Measurements from ENCODE around the gene PRR33. TPM values are rescaled to one million over a fixed set of nuclear protein-coding genes. Genes with fewer than 3 reads are reported as not detected.

Gene PRR33
- polyA plus RNA-seq, 1 donor: 0.08 TPM

DNA sequence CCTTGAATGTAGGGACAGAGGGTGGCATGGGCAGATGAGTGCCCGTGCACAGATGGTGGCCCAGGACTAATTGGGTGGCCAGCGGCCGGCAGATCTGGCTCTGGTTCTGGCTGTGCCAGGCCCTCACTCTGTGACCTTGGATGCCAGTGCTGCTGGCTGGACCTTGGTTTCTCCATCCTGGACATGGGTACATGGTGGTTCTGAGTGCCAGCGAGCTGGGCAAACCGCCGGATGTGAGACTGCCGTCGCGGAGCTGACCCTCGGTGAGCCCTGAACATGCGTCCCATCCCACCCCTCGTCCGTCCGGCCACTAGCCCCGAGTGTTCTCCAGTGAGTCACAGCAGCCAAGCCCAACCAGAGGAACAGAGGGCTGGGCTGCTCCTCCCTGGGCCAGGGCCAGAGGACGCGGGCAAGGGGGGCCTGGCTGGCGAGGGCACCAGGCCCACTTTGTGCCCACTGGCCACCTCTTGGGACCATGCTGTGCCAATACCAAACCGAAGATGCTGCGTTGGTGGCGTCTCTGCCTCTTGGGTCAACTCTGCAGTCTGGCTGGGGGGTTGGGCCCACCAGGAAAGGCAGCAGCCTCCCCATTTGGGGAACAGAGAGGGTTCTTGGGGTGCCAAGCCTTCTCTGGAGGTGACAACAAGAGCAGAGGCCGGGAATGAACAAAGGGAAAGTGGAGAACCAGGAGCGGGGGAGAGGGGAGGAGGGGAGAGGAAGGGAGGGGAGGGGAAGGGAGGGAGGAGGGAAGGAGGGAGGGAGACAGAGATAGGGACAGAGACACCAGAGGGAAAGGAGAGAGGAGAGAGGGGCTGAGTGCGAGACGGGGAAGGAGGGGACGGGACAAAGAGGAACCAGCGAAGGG, 28.1 kb downstream of the PRR33 start:
- peak; percentile 79 for DNase-seq

DNA sequence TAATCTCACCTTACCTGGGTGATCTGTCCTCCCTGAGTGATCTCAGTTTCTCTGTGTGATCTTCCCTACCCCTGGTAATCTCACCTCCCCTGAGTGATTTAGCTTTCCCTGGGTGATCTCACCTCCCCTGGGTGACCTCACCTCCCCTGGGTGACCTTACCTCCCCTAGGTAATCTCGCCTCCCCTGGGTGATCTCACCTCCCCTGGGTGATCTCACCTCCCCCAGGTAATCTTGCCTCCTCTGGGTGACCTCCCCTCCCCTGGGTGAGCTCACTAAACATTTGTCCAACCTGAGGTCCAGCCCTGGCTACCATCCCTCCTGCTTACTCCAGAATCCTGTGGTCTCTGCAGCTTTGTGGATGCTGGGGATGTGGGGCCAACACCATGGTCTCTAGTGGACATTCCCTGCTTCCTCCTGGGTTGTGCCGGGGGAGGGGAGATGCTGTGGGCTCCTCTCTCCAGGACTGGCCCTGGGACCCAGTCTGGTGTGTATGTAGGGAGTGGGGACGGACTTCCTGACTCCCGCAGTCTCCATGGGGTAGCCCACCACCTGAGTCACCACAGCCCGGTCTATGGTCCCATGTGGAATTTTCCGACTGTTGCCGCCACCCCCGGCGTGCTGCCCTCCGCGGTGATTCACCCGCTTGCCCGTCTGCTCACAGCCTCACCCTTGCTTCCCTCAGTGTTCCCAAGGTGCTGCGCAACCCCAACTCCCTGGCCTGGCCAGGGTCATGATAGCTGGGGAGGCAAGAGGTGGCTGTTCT, 28.9 kb downstream of the PRR33 start:
- no peak for DNase-seq

DNA sequence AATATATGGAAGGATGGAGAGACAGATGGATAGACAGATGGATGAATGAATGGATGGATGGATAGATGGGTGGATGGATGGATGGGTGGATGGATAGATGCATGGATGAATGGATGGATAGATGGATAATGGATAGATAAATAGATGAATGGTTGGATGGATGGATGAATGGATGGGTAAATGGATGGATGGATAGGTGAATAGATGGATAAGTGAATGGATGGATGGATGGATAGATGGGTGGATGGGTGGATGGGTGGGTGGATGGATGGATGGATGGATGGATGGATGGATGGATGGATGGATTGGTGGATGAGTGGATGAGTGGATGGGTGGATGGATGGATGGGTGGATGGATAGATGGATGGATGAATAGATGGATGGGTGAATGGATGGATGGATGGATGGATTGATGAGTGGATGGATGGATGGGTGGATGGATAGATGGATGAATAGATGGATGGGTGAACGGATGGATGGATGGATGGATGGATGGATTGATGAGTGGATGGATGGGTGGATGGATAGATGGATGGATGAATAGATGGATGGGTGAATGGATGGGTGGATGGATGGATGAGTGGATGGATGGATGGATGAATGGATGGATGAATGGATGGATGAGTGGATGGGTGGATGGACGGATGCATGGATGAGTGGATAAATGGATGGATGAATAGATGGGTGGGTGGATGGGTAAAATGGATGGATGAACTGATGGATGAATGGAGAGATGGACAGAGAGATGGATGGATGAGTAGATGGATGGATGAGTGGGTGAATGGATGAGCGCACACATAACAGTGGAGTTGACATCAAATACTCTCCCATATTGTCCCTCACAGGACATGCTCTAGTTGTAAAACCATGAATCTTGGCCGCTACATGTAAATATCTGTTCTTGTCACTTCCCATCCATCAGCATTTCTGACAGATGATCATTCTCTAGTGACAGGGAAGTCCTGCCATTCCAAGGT, 30.0 kb downstream of the PRR33 start:
- DNase-seq: no peak

DNA sequence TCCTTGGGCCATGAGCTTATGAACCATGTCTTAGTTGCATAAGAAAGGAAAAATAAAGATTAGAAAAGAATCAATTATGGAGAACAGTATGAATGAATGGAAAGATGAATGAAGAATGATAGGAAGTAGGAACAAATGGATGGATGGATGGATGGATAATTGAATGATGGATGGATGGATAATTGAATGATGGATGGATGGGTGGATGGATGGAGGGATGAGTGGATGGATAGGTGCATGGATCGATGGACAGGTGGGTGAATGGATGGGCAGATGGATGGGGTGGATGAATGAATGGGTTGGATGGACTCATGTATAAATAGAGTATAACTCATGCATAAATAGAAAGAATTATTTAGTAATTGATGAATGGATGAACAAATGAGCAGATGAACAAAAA, 31.6 kb downstream of the PRR33 start:
- DNase-seq: no peak

DNA sequence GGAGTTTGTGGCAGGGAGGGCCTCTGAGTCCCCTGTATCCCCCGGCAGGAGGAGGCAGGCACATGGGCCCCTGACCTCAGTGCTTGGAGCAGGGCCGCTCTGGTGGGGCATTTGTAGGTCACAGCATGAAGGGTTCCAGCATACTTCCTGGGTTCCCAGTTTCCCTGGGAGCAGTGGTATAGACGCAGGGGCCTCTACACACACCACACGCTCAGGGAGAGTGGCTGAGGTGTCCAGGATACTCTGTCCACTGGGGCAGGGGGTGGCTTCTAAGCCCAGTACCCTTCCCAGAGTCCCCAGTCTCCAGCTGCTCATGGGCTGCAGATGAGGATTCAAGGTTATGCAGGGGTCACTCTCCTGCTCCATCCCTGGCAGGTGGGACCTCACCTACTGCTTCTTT, 32.7 kb downstream of the PRR33 start:
- DNase-seq: no peak

DNA sequence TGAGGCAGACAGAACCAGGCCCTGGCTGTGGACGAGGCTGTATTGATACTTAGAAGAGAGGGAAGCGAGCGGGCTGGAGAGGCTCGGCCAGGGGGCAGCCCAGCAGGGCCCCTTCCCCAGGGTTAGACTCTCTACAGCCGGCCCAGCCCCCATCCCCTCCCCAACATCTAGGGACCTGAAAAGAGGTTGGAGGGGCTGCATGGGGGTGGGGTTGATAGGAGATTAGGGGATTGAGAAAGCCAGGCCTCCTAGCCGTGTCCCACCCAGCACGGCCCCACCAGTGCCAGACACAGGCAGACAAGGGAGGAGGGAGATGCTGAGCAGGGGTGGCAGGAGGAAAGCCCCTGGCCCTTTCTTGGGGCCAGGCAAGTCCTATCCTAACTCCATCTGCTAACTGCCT, 33.1 kb downstream of the PRR33 start:
- DNase-seq: no peak

DNA sequence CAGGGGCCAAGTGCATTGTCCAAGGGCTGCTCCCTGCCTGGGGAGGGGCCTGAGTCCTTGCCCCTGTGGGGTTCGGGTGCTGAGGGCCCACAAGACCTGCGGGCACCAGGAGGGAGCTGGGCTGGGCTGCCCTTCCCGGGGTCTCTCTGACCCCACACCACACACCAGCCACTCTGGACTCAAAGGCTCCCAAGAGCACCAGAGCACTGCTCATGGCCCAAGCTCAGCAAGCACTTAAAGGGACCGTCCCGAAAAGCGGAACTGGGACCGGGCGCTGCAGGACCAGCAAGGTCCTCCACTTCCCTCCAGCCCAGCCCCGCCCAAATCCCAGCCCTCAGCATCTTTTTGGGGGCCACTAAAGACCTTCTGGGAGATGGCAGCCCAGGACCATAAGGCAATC, 33.5 kb downstream of the PRR33 start:
- no peak for DNase-seq

DNA sequence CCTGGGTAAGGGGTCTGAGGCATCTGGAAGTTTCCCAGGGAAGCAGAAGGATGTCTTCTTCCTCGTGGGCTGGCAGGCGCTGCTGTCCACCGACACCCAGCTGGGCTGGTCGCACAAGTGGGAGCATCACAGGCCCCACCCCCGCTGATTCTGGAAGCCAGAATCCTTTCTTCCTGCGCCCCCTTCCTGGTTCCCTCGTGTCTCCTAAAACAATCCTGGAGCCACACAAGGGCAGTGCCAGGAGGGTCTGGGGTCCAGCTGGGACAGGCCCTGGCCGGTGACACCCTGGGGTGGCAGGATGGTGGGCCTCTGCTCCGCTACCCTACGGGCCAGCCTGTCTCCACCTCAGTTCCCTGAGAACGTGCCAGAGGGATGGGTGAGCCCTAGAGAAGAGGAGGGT, 34.6 kb downstream of the PRR33 start:
- no peak for DNase-seq

DNA sequence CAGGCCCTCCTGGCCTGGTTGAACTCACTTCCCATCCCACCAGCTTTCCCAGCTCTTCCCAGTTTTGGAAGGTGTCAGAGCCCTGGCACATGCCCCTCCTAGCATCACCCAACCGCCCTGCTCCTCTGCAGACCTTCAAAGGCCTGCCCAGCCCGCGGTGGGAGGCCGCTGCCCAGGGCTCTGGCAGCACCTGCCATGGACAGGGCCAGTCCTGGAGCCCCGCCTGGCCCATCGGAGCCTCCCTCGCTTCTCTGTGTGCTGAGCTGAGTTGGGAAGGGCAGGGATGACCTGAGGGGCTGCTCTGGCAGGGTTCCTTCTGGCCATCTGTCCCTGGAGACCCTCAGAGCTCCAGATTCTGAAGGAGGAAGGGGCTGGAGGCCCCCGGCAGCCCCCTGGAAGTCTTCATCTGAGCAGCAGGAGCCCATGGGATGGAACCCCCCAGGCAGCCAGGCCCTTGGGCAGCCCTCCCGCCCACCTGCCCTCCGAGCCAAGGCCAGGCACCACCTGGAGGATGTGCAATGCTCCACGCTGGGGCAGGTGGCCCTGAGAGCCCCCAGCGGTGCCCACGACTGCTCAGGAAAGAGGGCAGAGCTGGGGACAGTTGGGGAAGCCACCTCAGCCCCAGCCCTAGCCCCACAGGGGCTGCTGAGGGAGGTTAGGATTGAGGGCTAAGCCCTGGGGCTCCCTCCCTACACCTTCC, 35.2 kb downstream of the PRR33 start:
- DNase-seq: no peak

DNA sequence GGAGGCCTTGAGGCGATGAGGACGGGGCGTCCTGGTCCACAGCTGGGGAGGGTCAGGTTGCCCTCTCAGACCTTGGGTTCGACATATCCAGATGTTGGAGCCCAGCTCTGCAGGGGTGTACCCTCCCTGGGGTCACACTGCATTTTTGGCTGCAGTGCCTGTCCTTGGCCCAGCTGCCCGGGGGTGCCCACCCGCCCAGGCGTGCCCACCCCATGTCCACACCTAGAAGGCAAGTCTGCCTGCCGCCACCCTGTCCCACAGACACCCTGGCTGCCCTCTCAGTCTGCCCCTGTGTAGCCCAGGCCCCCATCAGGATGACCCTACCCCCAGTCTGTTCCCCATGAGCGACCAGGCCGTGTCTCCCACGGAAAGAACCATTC, 35.8 kb downstream of the PRR33 start:
- no peak for DNase-seq

DNA sequence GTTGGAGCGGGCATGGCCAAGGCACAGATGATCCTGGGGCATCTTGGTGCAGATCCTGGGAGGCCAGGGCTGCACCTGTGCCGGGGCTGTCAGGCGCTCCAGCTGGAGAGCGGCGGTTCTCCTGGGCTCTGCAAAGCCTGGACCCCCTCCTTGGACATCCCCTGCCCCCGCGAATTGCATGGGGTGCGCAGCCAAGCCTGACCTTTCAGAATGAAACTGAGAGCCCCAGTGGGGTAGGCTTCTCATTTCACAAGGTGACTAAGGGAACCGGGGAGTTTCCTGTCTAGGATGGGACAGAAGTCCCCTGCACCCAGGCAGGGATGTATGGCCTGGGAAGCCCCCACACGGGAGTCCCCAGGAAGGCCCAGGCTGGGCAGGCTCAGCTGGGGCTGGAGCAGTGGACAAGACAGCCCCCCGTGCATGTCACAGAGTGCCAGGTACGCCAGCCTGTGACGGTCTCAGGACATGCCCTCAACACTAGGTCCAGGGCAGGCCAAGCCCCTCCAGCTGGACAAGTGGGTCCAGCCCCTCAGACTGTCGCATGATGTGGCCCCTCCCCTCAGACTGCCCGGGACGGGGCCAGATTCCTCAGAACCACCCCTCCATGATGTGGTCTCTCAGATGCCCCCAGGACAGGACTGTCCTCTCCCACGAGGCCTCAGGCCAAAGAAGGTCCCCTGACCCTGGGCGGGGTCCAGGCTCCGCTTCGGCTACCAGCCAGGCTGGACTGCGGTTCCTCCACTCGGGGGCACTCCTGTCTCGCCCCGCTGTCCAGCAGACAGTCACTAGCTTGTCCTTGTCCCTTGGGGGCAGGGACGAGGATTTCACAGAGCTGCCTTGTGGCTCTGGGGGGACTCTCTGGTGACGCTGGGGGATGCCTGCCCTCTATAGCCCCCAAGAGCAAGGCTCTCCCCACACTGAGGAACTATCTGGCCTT, 36.5 kb downstream of the PRR33 start:
- no peak for DNase-seq

DNA sequence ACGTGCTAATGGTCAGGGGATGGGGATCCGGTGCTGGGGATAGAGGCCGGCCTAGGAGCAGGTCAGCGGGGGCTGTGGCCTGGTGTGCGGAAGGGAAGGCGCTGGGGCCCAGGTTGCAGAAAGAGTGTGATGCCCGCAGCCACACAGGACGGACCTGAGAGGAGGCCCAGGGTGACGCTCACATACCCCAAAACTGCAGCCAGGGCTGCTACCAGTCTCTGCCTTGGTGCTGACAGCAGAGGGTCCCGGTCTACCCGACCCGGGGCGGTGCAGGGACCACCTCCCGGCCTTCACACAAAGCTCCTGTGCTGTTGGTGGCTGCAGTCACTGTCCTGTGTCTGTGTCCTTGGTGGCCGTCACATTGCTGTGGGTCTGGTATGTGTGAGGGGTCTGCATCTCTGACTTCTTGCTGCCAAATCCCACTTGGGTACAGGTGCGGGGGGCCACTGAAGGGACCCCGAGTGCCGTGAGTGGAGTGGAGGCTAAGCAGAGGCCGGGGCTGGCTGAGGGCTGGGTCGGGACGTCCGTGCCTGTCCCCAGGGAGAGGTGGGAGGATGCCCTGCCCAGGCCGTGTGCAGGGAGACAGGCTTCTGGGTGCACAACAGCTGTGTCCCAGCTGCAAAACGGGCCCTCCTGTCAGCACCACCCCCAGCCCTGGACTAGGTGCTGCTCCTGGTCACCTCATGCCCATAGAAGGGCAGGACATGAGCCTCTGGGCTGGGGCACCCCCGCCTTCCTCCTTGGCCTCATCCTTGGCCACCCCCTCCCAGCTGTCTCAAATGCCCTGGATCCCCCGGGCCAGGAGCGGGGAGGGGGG, 37.4 kb downstream of the PRR33 start:
- no peak for DNase-seq

DNA sequence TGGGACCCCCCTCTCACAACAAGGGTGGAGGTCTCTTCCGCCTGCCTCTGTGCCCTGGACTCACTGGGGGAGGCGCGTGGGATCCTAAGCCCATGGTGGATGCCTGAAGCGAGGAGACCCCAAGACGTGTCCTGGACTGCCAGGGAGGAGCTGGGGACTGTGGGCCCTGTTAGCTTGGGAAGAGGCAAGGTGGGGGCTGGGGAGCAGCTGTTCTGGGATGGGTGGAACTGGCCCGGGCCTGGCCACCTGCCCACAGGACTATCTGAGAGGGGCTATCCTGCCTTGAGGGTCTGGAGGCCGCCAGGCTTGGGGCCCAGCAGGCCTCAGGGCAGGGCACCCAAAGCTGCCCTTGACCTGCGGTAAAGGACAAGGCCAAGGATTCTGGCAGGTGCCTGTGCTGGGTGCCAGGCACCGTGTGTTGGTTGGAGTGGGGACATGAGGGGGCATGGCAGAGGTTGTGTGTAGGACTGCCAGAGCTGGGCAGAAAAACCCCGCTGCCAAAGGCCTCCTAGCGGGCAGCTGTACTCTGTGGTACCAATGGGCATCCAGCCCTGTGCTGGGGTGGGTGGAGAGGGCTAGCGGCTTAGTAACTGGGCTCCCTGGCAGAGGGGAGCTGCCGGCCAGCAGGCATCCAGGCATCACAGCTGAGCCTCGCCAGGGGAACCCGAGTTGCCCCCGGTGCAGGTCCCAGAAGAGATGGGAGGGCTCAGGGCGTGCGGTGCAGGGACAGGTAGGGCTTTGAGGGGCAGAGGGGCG, 38.1 kb downstream of the PRR33 start:
- DNase-seq: no peak

DNA sequence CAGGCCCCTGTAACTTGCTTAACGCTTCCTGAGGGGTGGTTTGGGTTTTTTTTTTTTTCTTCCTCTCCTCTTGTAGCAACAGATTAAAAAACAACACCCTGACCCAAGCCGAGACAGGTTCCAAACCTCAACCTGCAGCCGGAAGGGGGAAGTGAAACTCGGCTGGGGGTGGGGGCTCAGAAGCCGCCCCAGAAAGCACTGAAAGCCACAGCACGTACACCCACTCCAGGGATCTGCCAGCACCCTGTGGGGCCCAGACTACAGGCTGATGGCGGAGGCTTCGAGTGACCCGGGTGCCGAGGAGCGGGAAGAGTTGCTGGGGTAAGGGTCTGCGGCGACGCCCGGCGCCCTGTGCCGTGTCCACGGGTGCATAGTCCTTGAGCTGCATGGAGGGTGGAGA, 38.8 kb downstream of the PRR33 start, which contains the start of gene LSP1:
Gene LSP1, plus strand, starts transcription at position 208 of the 400 bp plus-strand sequence. Its CDS starts 61 bp downstream, at position 269.
- DNase-seq: no peak

DNA sequence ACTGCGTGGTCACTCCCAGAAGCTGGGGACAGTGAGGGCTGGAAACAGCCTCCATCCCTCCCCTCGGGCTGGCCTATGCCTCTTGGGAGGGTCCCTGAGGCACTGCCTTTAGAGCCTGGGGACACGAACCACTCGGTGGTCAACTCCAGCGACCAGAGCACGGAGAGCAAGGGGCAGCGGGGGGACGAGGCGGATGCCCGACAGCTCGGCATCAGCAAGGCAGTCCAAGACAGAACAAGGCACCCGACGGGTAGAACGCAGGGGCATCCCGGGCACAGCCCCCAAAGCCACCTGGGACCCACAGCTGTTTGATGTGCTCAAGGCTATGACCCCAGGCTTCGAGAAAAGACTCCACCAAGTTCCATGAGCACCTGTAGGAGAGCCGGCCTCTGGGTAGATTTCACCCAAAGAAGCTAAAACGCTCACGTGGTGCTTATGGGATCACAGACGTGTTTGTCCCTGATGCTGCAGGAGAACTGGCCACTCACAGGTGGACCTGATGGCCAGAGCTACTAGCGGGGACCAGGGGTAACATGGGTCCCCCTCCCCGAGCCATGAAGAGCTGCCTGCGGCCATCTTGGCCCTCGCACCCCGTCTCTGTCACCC, 39.3 kb downstream of the PRR33 start:
- no peak for DNase-seq

DNA sequence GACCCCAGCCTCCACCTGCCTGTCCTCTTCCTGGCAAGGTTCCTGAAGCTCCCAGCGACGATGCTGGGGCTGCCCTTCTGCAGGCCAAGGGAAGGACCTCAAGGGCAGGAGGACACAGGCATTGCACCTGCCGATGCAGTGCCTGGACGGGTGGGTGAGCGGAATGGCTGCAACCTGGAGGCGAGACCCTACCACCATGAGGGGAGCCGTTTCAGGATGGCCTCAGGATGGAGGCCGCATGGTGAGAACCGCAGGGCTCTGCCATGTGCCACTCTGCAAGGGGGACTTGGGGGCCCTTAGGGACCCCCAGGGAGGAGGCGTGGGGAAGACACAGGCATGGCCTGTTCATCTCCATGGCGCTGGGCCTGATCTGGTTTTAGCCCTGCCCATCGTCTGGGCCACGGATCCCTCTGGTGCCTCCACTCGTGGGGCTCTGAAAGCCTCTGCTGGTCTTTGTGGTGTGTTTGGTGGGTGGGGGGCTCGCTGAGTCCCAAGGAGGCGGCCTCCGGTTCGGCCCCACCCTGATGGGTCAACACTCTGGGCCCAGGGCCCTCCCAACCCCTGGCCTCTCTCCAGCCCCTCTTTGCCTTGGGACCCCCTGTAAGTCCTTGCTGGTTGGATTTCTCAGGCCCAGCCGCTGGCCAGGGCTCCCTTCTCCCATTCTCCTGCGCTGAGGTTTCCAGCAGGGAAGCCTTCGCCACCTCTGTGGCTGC, 40.1 kb downstream of the PRR33 start:
- DNase-seq: no peak

DNA sequence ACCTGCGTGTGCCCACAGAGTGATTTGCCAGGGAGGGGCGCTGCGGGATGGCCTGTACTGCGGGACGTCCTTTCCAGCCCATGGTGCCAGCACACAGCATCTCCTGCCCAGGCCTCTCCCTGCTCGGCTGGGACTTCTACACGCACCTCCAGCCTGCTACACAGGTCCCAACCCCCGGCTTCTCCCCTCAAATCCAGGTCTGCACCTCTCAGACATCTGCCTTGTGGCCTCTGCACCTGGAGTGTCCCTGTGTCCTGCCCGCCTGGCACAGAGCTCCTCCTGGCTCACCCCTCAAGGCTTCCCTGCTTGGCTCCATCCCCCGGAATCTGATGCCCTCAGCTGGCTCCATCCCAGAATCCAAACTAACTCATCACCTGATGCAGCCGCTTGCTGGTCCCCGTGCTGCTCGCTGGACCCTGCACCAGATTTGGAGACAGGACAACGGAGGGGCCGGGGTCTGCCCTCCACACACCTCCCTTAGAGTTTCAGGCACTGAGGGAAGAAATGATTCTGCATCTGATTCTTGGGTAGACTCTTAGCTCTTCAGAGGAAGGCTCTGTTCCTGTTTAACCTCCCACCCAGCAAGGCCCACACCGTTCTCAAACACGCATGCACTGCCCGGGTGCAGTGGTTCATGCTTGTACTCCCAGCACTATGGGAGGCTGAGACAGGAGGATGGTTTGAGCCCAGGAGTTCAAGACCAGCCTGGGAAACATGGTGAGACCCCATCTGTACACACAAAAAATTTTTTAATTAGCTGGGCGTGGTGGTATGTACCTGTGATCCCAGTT, 42.9 kb downstream of the PRR33 start:
- no peak for DNase-seq
